Activated effector memory CD4-positive, alpha-beta T cell treated with Interleukin-2 at 50 U/mL for 16 hours (primary cell): ENCODE data around the gene PLAC8.
"Not testable (repeated sequence)": the region's sequence is repeated elsewhere in the genome, so short reads cannot be mapped to it uniquely, and the experiment has no call there.

Experiments
- DNase-seq: peaks from one replicate; pipeline ENCODE4 v3.0.0-alpha.2; 2020

The PLAC8 gene

GRCh38 chr4:83062739-83063138 is 51.8 kb downstream of the PLAC8 start:
- no peak for DNase-seq

- DNase-seq = no peak
These were observed 59.6 kb downstream of the PLAC8 start for GRCh38 chr4:83054928-83055327.

- DNase-seq = not testable (repeated sequence)
These were observed 65.7 kb downstream of the PLAC8 start for GRCh38 chr4:83048781-83049180.

GRCh38 chr4:83046693-83047473 is 67.6 kb downstream of the PLAC8 start:
- DNase-seq = no peak

- DNase-seq = no peak
These were observed 70.6 kb downstream of the PLAC8 start for GRCh38 chr4:83043801-83044407.

- not testable (repeated sequence) for DNase-seq
These were observed 71.4 kb downstream of the PLAC8 start for GRCh38 chr4:83043157-83043556.

- DNase-seq = no peak
These were observed 74.3 kb downstream of the PLAC8 start for GRCh38 chr4:83040269-83040668.
